Heart right ventricle (tissue), 16 donors: ENCODE measurements around the gene PER1. TPM values are rescaled to one million over a fixed set of nuclear protein-coding genes. Genes with fewer than 3 reads are reported as not detected.
A peak's percentile ranks its signal among the peaks of the same experiment; 100 is the strongest.

ENCODE experiments used
- ATAC-seq, 8 donors: fragments of 200-7000 bp; cut with Tn5 transposase; one replicate each; pipeline ENCODE4 v1.9.1; 2020; ENCODE audit warnings: mild to moderate bottlenecking in 8 of 8, moderate library complexity in 8 of 8, moderate number of reproducible peaks in 1 of 8
- DNase-seq, 2 donors: peaks; one replicate each; pipeline ENCODE4 v3.0.0-alpha.2; 2020
- H3K27ac ChIP-seq, 10 donors: fragments of 200-600 bp; sonication (generic) in 2 of 10; one replicate each; pipeline versions ENCODE4 v1.5.0 to v1.8.0; 2020 to 2022; ENCODE audit warnings: mild to moderate bottlenecking in 3 of 10
- H3K27me3 ChIP-seq, 7 donors: fragments of 200-600 bp; one replicate each; pipeline ENCODE4 v1.8.0; 2021 to 2022; ENCODE audit warnings: mild to moderate bottlenecking in 2 of 7
- H3K36me3 ChIP-seq, 9 donors: fragments of 200-600 bp; sonication (generic) in 1 of 9; one replicate each; pipeline versions ENCODE4 v1.5.0 to v1.8.0; 2020 to 2022; ENCODE audit warnings: mild to moderate bottlenecking in 2 of 9
- H3K4me1 ChIP-seq, 9 donors: fragments of 200-600 bp; sonication (generic) in 1 of 9; one replicate each; pipeline versions ENCODE4 v1.5.0 to v1.8.0; 2020 to 2022; ENCODE audit warnings: mild to moderate bottlenecking in 4 of 9
- H3K4me3 ChIP-seq, 10 donors: fragments of 200-600 bp; sonication (generic) in 2 of 10; one replicate each; pipeline versions ENCODE4 v1.5.0 to v1.8.0; 2020 to 2022; ENCODE audit warnings: mild to moderate bottlenecking in 7 of 10, moderate library complexity in 2 of 10
- H3K9me3 ChIP-seq, 11 donors: fragments of 200-600 bp in 10 of 11; sonication (generic) in 2 of 11; one replicate each; pipeline versions ENCODE4 v1.5.0 to v1.8.0; 2013 to 2022; ENCODE audit warnings: mild to moderate bottlenecking in 2 of 11, control low read depth in 1 of 11, moderate library complexity in 1 of 11
- CTCF ChIP-seq, 9 donors: fragments of 200-600 bp; sonication (generic) in 2 of 9; IDR thresholded peaks; one replicate each; pipeline versions ENCODE4 v1.5.0 to v1.8.0; 2021 to 2022; ENCODE audit warnings: antibody characterized with exemption in 9 of 9, mild to moderate bottlenecking in 5 of 9, moderate library complexity in 1 of 9
- WGBS, 2 donors: extraction: QIAGEN DNeasy Blood & Tissue Kit; methylation state at CpG; one replicate each; pipeline ENCODE4 v1.1.7; 2013; ENCODE audit warnings: inconsistent platforms in 1 of 2; 5-methylcytosine and 5-hydroxymethylcytosine counted together
- intact Hi-C, 10 donors: fragments of 100-400 bp; cut with DNase I; formaldehyde crosslinking; loops; one replicate each; pipeline versions ENCODE4 v1.11.1 to v1.14.2; 2022
- polyA plus RNA-seq, 2 donors: library from polyadenylated mRNA; stranded (reverse); fragments of 200-250 nt; gene quantifications; one replicate each; pipeline ENCODE4 v1.2.3, GENCODE V29; 2013
- total RNA-seq, 10 donors: library from RNA; stranded (reverse); fragmentation: NEBNext Ultra II Directional in 3 of 10; extraction: Animal tissue kit (Norgen Biotek cat#: 25700) in 3 of 10; gene quantifications; one replicate each; pipeline versions ENCODE4 v1.2.1 to v1.2.4, GENCODE V29; 2021 to 2023
- donor health status: Arrhythmogenic right ventricular cardiomyopathy.
- donor health status: ischemic (EF 13 %, LVEDD 7.1; RV severe dilation, severe dysfunction).
- donor health status: healthy with polysubstance abuse.
- donor health status: DM: no; HTN: yes; CAD: no.
- donor health status: DM: no; HTN: no; CAD: no.
- donor health status: ischemic (EF 25% LVEDD 6.9; RV normal size, moderate dysfunction).
- donor health status: ischemic (EF 25% LVEDD 5.7; RV mildly dilated, moderate dysfunction).
- donor health status: healthy.
- donor health status: DM: yes; HTN: yes; CAD: no.
- donor health status: Ischemic cardiomyopathy.
- donor health status: ischemic (EF 35%, LVEDD 5.7; RV mildly dilated, moderate dysfunction).
- donor health status: nonischemic (EF 11% LVEDD 7.7; RV severe dilation, severe dysfunction).
- donor health status: DM: yes; HTN: yes; CAD: no.
- donor health status: PGD.
- donor health status: ischemic (EF 29% LVEDD 5.4; RV normal size, mild dysfunction).
- donor health status: nonischemic (EF 23%, LVEDD 6.1; RV moderate dilation, normal function).

The PER1 gene
- total and polyA plus RNA-seq, 12 donors = 37.4 to 154 (median 115) TPM

GRCh38 chr17:8158267-8159031 is 6.2 kb upstream of the PER1 start:
- Histone ChIP-seq H3K4me1 (peaks cover 18 to 85% (median 50%) of the 10 kb centered on the region in 9 donors), H3K36me3 (peaks cover 0 to 34% (median 17%) of the 10 kb centered on the region in 9 donors), H3K27ac (peak overlapping the region in 9 of 10 donors; percentile 64 to 99 (median 97)), H3K9me3 (no peaks in the 10 kb centered on the region), H3K27me3 (no peaks in the 10 kb centered on the region), H3K4me3 (peak overlapping the region in 3 of 10 donors; percentile 1 to 11 (median 2))
- 40 to 43% methylated on average over 20 of the region's 20 CpGs for WGBS, 2 donors
- peak; percentile 88 to 96 (median 90) for TF ChIP-seq CTCF (IDR thresholded peaks at IDR 0.05)
- intact Hi-C loops = loop anchor here in 4 of 10 donors (1.0 to 10.0 kb wide), 6 partner anchors 20 to 324 kb away; partner anchors contain the start of genes CYB5D1 (in 1 of the 4), HES7 (in 1 of the 4), KDM6B (in 1 of the 4) and NAA38 (in 1 of the 4)
- DNase-seq (peak; percentile 91 to 93), ATAC-seq (peak in 1 of 8 donors; percentile 6)

DNA sequence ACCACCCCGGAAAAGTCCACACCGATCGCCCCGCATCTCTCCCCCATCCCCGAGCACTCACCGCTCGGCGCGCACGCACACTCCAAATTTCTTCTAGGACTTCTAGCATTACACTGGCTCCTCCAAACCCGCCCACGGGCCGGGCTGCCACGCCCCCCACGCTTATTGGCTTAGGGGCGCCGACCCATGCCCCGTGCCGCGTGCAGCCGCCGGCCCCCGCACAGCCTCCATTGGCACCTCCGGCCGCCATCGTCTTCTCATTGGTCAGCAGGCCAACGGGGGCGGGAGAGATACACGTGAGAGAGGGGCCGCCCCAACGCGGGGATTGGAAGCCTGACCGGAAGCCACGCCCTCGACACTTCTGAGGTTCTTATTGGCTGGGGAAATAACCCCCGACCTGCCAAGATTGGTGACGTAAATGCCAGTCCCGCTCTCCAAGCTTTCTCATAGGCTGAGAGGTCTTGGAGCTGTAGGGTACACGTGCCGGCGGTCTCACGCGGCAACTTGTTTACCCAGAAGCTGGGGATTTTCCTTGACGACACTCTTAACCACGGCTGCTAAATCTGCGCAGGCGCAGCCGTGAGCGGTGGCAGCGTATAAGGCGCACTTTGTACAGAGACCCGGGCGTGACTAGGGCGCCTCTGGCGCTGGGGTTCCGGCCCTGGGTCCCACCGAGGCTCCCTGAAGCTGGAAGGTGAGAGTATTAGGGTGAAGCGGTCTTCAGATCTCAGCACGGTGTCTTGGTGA is 4.2 kb upstream of the PER1 start:
- Histone ChIP-seq H3K36me3 (peaks cover 0 to 31% (median 16%) of the 10 kb centered on the region in 9 donors), H3K9me3 (no peaks in the 10 kb centered on the region), H3K4me3 (peak overlapping the region; percentile 66 to 91 (median 81)), H3K27me3 (no peaks in the 10 kb centered on the region), H3K4me1 (peaks cover 19 to 91% (median 51%) of the 10 kb centered on the region in 9 donors), H3K27ac (peak overlapping the region; percentile 97 to 100 (median 100))
- WGBS, 2 donors = 0 to 1% methylated on average over 59 of the region's 59 CpGs
- intact Hi-C loops = loop anchor here in 4 of 10 donors (2.0 to 10.0 kb wide), 5 partner anchors 18 to 322 kb away; partner anchors contain the start of genes CYB5D1 (in 1 of the 4), HES7 (in 1 of the 4), KDM6B (in 1 of the 4) and NAA38 (in 1 of the 4)
- DNase-seq = peak; percentile 100
- peak; percentile 65 to 75 (median 68) for ATAC-seq
- TF ChIP-seq CTCF (IDR thresholded peaks at IDR 0.05) = peak in 4 of 9 donors; percentile 12 to 42 (median 28)

DNA sequence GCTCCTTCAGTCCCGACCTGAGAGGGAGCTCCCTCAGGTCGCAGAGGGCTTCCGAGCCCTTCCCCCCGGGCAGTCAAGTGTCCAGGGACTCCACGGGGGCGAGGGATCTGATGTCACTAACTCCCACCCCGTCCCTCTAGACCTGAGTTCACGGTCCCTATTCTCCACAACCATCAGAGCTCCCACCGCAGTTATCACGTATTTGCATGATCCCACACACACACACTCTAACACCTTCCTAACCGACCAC is 3.7 kb upstream of the PER1 start:
- WGBS, 2 donors = 0% methylated on average over 11 of the region's 11 CpGs
- Histone ChIP-seq H3K36me3 (peaks cover 0 to 26% (median 11%) of the 10 kb centered on the region in 9 donors), H3K27ac (peak overlapping the region; percentile 92 to 100 (median 100)), H3K4me3 (peak overlapping the region; percentile 66 to 91 (median 81)), H3K4me1 (peaks cover 17 to 91% (median 46%) of the 10 kb centered on the region in 9 donors), H3K9me3 (no peaks in the 10 kb centered on the region), H3K27me3 (no peaks in the 10 kb centered on the region)
- DNase-seq = no peak
- TF ChIP-seq CTCF (IDR thresholded peaks at IDR 0.05) = no peak
- intact Hi-C loops = loop anchor here in 4 of 10 donors (2.0 to 10.0 kb wide), 7 partner anchors 17 to 321 kb away; partner anchors contain the start of genes ALOXE3 (in 1 of the 4), CYB5D1 (in 1 of the 4), HES7 (in 1 of the 4) and KDM6B (in 1 of the 4)
- no peak for ATAC-seq
